ENCODE measurements around the gene RAE1. TPM values are rescaled to one million over a fixed set of nuclear protein-coding genes. Genes with fewer than 3 reads are reported as not detected.

The RAE1 gene
- total and polyA plus RNA-seq, 2 donors (not counting 3 experiments of a cell fraction or from before 2014, with no cell fraction given), result 34.1 to 55.8 TPM

DNA sequence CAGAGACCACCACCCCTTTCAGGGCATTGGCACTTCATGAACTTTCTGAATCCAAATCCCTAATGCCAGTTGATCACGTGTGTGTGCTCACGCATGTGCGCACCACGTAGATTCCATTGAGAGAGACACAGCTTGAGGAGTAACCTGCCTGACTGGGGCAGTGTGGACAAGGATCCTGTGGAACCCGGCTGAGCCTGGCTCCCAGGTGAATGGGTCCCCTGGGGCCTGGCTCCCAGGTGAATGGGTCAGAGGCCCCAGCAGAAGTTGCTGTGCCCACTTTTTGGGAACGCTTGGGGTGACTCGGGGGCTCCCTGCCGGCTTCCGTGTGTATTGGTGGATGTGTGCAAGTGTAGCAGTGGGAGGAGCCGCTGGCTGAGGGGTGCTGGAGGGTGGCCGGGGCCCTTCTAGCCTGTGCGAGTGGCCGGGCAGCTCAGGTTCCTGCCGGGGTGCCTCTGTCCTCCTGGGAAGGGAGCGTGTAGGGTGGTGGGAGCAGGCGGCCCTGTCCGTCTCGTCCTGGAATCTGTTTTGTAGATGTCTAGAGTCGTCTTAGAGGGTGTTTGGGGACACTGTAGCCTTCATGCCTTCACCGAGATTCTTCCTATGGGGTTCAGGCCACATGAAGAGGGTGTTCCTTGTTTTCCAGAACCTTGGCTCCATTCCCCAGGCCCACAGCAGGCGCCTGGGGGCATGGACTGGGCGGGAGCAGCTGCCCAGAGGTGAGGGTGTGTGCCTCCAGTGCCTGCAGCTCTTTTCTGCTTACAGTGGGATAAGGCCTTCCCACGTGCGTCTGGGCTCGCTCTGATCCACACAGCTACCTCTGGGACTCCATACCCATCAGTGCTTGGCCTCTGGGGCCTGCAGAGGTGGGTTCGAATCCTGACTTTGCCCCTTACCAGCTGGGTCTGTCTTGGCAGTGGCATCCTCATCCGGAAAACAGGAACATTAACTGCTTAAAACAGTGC, 43.3 kb downstream of the RAE1 start:
- ChIA-PET CTCF (no interaction called here), POLR2A (no interaction called here)
- Histone ChIP-seq H3K79me2 (ENCODE audit: control insufficient read depth, insufficient read depth, low read length) (peaks cover 17% of the 10 kb centered on the region), H3K4me2 (ENCODE audit: insufficient read depth, low read length) (no peak overlapping the region), H3K27ac (ENCODE audit: insufficient read depth, low read depth, low read length) (no peak overlapping the region), H2AFZ (ENCODE audit: low read depth, low read length) (no peak overlapping the region), H3K9me3 (replicated peaks; ENCODE audit: control insufficient read depth, insufficient read depth, low read length) (no peaks in the 10 kb centered on the region), H3K4me1 (ENCODE audit: control insufficient read depth, extremely low read depth, insufficient read depth, low read length) (peaks cover 23% of the 10 kb centered on the region), H3K27me3 (ENCODE audit: control insufficient read depth in 2 of 2, insufficient read depth in 2 of 2, low read length in 2 of 2) (no peaks in the 10 kb centered on the region), H3K4me3 (replicated peaks in 1 of 3; ENCODE audit: insufficient read depth in 1 of 3, low read depth in 1 of 3, low read length in 3 of 3) (no peak overlapping the region), H3K36me3 (ENCODE audit: control insufficient read depth in 2 of 2, extremely low read depth in 1 of 2, insufficient read depth in 2 of 2, low read length in 2 of 2) (peaks cover 5 to 20% of the 10 kb centered on the region in 2 experiments), H3K9ac (replicated peaks; ENCODE audit: extremely low read depth, insufficient read depth, low read length) (no peak overlapping the region), H4K20me1 (replicated peaks; ENCODE audit: control insufficient read depth, extremely low read depth, insufficient read depth, low read length) (no peaks in the 10 kb centered on the region), H3K9me1 (replicated peaks; ENCODE audit: control insufficient read depth, extremely low read depth, insufficient read depth, low read length) (no peaks in the 10 kb centered on the region)
- no peak for FAIRE-seq
- no peak for DNase-seq (ENCODE audit: low read depth, low spot score)
- TF ChIP-seq JUN (IDR thresholded peaks at IDR 0.05; ENCODE audit: borderline replicate concordance, insufficient read depth, insufficient read length, low read depth) (no peak), EZH2 (IDR thresholded peaks at IDR 0.05; ENCODE audit: borderline replicate concordance, low read depth, low read length, severe bottlenecking) (no peak), FOS (IDR thresholded peaks at IDR 0.05; ENCODE audit: borderline replicate concordance, insufficient read depth, low read length) (no peak), POLR2AphosphoS5 (IDR thresholded peaks at IDR 0.05; ENCODE audit: insufficient read depth, low read depth, low read length) (no peak), MYC (IDR thresholded peaks at IDR 0.05; ENCODE audit: low read depth, low read length) (no peak), GATA2 (IDR thresholded peaks at IDR 0.05; ENCODE audit: insufficient read depth, insufficient read length, low read depth, low read length) (no peak), POLR2A (IDR thresholded peaks at IDR 0.05; ENCODE audit: low read depth, low read length) (no peak)
- TF ChIP-seq, protein P1, sequence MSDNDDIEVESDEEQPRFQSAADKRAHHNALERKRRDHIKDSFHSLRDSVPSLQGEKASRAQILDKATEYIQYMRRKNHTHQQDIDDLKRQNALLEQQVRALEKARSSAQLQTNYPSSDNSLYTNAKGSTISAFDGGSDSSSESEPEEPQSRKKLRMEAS (IDR thresholded peaks at IDR 0.05; ENCODE audit: insufficient read depth, insufficient read length), result no peak
- TF ChIP-seq, protein P2, sequence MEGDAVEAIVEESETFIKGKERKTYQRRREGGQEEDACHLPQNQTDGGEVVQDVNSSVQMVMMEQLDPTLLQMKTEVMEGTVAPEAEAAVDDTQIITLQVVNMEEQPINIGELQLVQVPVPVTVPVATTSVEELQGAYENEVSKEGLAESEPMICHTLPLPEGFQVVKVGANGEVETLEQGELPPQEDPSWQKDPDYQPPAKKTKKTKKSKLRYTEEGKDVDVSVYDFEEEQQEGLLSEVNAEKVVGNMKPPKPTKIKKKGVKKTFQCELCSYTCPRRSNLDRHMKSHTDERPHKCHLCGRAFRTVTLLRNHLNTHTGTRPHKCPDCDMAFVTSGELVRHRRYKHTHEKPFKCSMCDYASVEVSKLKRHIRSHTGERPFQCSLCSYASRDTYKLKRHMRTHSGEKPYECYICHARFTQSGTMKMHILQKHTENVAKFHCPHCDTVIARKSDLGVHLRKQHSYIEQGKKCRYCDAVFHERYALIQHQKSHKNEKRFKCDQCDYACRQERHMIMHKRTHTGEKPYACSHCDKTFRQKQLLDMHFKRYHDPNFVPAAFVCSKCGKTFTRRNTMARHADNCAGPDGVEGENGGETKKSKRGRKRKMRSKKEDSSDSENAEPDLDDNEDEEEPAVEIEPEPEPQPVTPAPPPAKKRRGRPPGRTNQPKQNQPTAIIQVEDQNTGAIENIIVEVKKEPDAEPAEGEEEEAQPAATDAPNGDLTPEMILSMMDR (IDR thresholded peaks at IDR 0.05; ENCODE audit: extremely low read depth in 1 of 2, insufficient read depth in 1 of 2, low read depth in 1 of 2, low read length in 2 of 2), result no peak
- no TSS peak for BruUV-seq (replicated peaks)
- dilution Hi-C loops (cut with MboI; ENCODE audit: extremely low pct_ligation_motif_present, low sequenced_read_pairs) (no loop called here), intact Hi-C loops (cut with micrococcal nuclease) (loop anchor here (10.0 kb wide), 1 partner anchor 1010 kb away; no protein-coding TSS in a partner anchor)
